HepG2 (cell line): ENCODE measurements around the gene NEAT1. TPM values are rescaled to one million over a fixed set of nuclear protein-coding genes. Genes with fewer than 3 reads are reported as not detected.

Experiments
- ATF1 ChIP-seq: IDR thresholded peaks from 2 replicates; pipeline ENCODE4 v1.6.1; 2016; ENCODE audit warnings: mild to moderate bottlenecking, control low read depth
- E2F1 ChIP-seq: sonication (generic); formaldehyde crosslinking; IDR thresholded peaks from 2 replicates; pipeline ENCODE4 v1.5.0; 2020; ENCODE audit warnings: missing genetic modification reagents
- ELF4 ChIP-seq: sonication (generic); formaldehyde crosslinking; IDR thresholded peaks from 2 replicates; pipeline ENCODE4 v1.5.0; 2020; ENCODE audit warnings: missing genetic modification reagents, mild to moderate bottlenecking, moderate library complexity, borderline replicate concordance
- GMEB2 ChIP-seq: IDR thresholded peaks from 2 replicates; pipeline ENCODE4 v1.6.1; 2016; ENCODE audit warnings: missing biosample characterization, missing genetic modification reagents, low read depth
- HINFP ChIP-seq: sonication (generic); formaldehyde crosslinking; IDR thresholded peaks from 2 replicates; pipeline ENCODE4 v1.4.0; 2020; ENCODE audit warnings: low read depth, mild to moderate bottlenecking, missing genetic modification reagents
- KDM3A ChIP-seq: IDR thresholded peaks from 2 replicates; pipeline ENCODE4 v1.6.1; 2018; ENCODE audit warnings: low read depth, missing compliant biosample characterization
- NFRKB ChIP-seq: fragments of 450-650 bp; IDR thresholded peaks from 2 replicates; pipeline ENCODE4 v1.6.1; 2017
- PPARG ChIP-seq: conservative IDR thresholded peaks from 2 replicates; pipeline ENCODE4 v1.6.1; 2016; ENCODE audit warnings: missing biosample characterization, missing genetic modification reagents
- SCMH1 ChIP-seq: sonication (generic); formaldehyde crosslinking; IDR thresholded peaks from 2 replicates; pipeline ENCODE4 v1.9.0; 2021; ENCODE audit warnings: missing genetic modification reagents, mild to moderate bottlenecking, borderline replicate concordance
- THAP7 ChIP-seq: sonication (generic); formaldehyde crosslinking; IDR thresholded peaks from 2 replicates; pipeline ENCODE4 v1.8.1; 2023; ENCODE audit warnings: mild to moderate bottlenecking, missing genetic modification reagents
- THAP8 ChIP-seq: sonication (generic); formaldehyde crosslinking; IDR thresholded peaks from 2 replicates; pipeline ENCODE4 v1.5.1; 2020; ENCODE audit warnings: missing genetic modification reagents, mild to moderate bottlenecking, borderline replicate concordance
- ZMAT5 ChIP-seq: sonication (generic); formaldehyde crosslinking; IDR thresholded peaks from 2 replicates; pipeline ENCODE4 v1.5.0; 2020; ENCODE audit warnings: mild to moderate bottlenecking, low read depth, missing genetic modification reagents, borderline replicate concordance
- ZNF235 ChIP-seq: sonication (generic); formaldehyde crosslinking; IDR thresholded peaks from 2 replicates; pipeline ENCODE4 v1.8.1; 2023; ENCODE audit warnings: mild to moderate bottlenecking, missing genetic modification reagents, borderline replicate concordance
- ZNF263 ChIP-seq: sonication (generic); formaldehyde crosslinking; IDR thresholded peaks from 2 replicates; pipeline ENCODE4 v1.4.0; 2020; ENCODE audit warnings: missing genetic modification reagents
- ZNF503 ChIP-seq: sonication (generic); formaldehyde crosslinking; IDR thresholded peaks from 2 replicates; pipeline ENCODE4 v1.4.0; 2020; ENCODE audit warnings: missing genetic modification reagents
- ZNF768 ChIP-seq: sonication (generic); formaldehyde crosslinking; IDR thresholded peaks from 2 replicates; pipeline ENCODE4 v1.4.0; 2020; ENCODE audit warnings: missing genetic modification reagents
- ZXDC ChIP-seq: sonication (generic); formaldehyde crosslinking; IDR thresholded peaks from 2 replicates; pipeline ENCODE4 v1.5.0; 2020; ENCODE audit warnings: mild to moderate bottlenecking, missing genetic modification reagents
- polyA plus RNA-seq, 8 experiments: library from polyadenylated mRNA; depleted of rRNA in 3 of 8; stranded (reverse) in 7 of 8; unstranded in 1 of 8; fragments of >200 nt; fragmentation: Illumina TruSeq in 4 of 8; extraction: Trizol in 4 of 8; gene quantifications; 2 replicates each; pipeline versions ENCODE4 v1.2.1 to v1.2.3, GENCODE V29; 2011 to 2016; ENCODE audit warnings: low read depth in 4 of 8, missing spikeins in 1 of 8, mixed read lengths in 1 of 8; ENCODE audit not compliant: insufficient read depth in 1 of 8
- total RNA-seq, 5 experiments: library from RNA; depleted of rRNA; stranded (reverse); fragments of >200 nt; fragmentation: Illumina TruSeq; extraction: Trizol; gene quantifications; 2 replicates each; pipeline ENCODE4 v1.2.3, GENCODE V29; 2016; ENCODE audit warnings: low read depth in 1 of 5

Gene NEAT1
- total and polyA plus RNA-seq, 2 of the 13 experiments (the other 11 are each of a cell fraction or from before 2014, with no cell fraction given) = 20.5 to 41.2 TPM

GRCh38 chr11:65477149-65477965, 54.8 kb downstream of the NEAT1 start (continued):
- TF ChIP-seq THAP8 (CRISPR knock-in tag) (peak; percentile 61; the same call in 1 of the 2 replicates), ATF1 (CRISPR knock-in tag) (no peak), ZNF768 (0 out of 2 replicates have a peak, but pooled peaks have one; percentile 0), GMEB2 (CRISPR knock-in tag) (no peak), ZMAT5 (CRISPR knock-in tag) (no peak), E2F1 (CRISPR knock-in tag) (no peak; the same call in 1 of the 2 replicates), ELF4 (CRISPR knock-in tag) (0 out of 2 replicates have a peak, but pooled peaks have one; percentile 46), ZNF235 (CRISPR knock-in tag) (no peak), ZNF263 (CRISPR knock-in tag) (peak; percentile 40; the same call in 1 of the 2 replicates), KDM3A (CRISPR knock-in tag) (peak; percentile 74; the same call in 1 of the 2 replicates), ZNF503 (CRISPR knock-in tag) (peak; percentile 23; the same call in 1 of the 2 replicates), PPARG (CRISPR knock-in tag) (no peak), HINFP (CRISPR knock-in tag) (no peak), THAP7 (peak; percentile 61; the same call in 1 of the 2 replicates), ZXDC (CRISPR knock-in tag) (no peak), SCMH1 (no peak), NFRKB (no peak)
